GM21360 (cell line): Measurements from ENCODE around the gene SMURF2.
"Not testable (repeated sequence)": the region's sequence is repeated elsewhere in the genome, so short reads cannot be mapped to it uniquely, and the experiment has no call there.

ENCODE experiments used
- ATAC-seq: cut with Tn5 transposase; IDR thresholded peaks from one replicate; pipeline ENCODE4 v1.9.1; 2021; ENCODE audit warnings: mild to moderate bottlenecking, moderate library complexity; ENCODE audit not compliant: unreplicated experiment

SMURF2 gene

GRCh38 chr17:64632606-64633005 is 29.5 kb downstream of the SMURF2 start:
- ATAC-seq: no peak

DNA sequence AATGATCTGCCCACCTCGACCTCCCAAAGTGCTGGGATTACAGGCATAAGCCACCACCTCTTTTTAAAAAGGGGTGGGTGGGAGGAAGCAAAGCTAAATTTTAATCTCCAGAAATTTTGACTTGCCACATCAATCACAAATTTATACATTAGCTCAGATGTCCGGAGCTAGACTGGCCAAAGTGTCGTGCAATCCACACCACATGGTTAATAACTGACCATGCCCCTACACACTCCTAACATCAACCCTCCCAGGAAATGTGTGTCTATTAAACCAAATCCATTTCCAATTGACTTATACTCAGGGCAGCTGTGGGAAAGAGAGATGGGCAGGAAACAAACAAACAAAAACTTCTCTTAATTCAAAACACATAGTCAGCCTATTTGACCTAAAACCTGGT is 29.9 kb downstream of the SMURF2 start:
- ATAC-seq: no peak

DNA sequence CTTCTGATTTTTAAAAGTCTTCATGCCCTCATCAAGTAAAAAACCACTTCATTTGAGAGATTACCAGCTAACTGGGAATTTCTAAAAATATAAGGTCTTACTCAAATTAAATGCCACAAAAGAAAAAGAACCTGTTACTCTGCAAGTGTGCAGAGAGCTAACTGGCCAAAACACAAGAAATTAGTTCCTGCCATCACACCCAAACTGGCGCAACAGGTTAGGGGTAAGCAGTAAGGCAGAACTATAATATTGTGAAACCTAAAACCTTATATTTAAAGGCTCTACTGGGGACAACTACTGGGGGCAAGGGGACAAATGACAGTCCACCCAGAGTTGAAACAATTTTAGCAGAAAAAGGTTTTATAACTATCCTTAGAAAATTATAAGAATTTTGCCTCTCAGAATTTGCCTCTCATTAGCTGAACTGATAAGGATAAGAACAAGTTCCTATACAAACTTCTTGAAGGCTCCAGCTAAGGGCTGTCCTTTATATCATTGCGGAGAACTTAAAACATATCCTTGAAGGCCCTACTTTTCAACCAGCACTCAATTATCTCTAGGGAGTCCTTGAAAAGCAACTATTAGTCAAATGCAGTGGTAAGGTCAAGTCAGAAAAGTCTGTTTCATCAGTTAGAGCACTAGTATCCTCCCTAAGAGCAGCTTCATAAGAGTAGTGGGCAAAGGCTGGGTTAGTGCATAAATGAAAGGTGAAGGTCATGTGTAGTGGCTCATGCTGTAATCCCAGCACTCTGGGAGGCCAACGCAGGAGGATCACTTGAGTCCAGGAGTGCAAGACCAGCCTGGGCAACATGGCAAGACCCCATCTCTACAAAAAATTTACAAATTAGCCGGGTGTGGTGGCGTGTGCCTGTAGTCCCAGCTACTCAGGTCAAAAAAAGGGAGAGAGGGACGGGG is 31.5 kb downstream of the SMURF2 start:
- ATAC-seq: no peak

DNA sequence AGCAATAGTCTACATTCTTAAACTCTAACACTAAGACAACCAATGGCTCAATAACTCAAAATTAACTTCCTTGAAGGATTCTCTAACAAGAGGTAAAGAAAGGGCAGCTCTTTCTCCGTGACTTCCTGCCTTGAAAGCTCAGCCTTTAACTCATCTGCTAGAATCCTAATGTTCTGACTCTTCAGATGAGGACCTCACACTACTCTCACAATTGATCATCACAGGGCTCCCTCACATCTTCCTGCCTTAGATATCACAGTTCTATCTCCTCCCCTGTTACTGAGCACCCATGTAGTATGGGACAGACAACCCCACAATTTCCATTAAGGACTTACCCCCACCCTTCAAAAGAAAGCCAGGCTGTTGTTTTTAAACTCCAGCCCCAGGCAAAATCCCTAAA is 33.5 kb downstream of the SMURF2 start:
- no peak for ATAC-seq

DNA sequence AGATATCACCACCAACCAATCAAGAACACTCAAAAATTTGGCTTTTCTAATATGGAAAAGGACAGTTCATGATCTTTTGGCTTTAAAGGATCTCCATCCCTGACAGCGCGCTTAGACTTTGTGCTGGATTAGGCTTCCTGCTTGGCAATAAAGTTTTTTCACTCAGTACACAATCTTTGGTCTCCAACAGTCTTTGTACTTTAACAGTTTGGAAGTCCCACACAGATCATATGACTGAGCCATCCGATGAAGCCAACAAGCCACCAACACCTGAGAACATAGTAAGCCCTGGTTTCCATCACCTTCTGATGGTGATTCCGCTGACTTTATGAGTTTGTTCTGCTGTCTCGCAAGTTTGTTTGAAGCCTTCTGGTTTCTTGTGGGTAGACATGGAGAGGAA is 34.3 kb downstream of the SMURF2 start:
- ATAC-seq: no peak

DNA sequence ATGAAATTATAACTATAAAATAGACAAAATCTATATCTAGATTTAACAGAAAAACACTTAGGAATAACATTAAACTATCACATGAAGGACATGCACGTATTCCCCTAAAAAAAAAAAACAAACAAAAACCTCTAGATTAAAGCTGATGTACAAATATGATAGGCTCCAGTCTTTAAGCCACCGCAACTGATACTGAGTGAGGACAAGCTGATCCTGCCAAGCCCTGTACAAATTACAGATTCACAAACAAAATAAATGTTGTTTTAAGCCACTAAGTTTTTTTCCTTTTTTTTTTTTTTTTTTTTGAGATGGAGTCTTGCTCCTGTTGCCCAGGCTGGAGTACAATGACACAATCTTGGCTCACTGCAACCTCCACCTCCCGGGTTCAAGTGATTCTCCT is 35.3 kb downstream of the SMURF2 start:
- ATAC-seq: no peak

GRCh38 chr17:64625541-64625940 is 36.6 kb downstream of the SMURF2 start:
- no peak for ATAC-seq

DNA sequence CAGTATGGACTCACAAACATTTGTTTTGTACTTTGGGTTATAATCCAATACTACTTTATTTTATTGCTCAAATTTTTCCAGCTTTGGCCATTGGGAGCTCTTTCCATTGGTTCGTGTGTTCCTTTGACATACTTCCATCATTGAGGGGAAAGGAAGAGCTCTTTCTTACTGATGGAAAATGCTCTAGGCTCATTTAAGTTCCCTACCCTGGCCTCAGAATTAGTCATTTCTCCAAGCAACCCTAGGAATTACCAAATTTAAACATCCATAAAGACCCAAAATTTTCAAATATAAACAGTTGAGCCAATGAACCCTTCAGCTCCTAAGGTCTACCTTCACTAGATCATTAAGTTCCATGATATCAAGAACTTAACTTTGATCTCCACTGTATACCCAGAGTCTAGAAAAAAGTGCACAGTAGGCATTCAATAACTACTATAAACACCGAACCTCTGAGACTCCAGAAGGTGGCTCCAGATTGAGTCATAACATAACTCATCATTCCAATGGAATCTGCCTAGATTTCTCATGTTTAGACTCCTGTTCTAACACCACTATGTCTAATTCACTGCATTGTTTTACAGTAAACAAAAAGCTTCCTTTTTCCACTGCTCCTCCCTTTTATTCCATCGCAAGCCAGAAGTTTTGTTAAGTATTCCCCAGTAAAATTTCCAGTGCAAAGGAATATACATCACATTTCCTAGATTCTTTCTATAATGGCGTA is 39.0 kb downstream of the SMURF2 start:
- ATAC-seq: no peak

DNA sequence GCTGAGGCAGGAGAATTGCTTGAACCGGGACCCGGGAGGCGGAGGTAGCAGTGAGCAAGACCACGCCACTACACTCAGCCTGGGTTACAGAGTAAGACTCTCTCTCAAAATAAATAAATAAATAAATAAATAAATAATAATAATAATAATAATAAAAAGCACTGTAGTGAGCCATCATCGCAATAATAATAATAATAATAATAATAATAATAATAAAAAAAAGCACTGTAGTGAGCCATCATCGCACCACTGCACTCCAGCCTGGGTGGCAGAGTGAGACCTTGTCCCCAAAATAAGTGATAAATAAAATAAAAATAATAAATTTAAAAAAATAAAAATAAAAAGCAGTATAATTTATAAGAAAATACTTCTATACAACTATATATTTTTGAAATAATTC is 40.3 kb downstream of the SMURF2 start:
- ATAC-seq: no peak

GRCh38 chr17:64618848-64619247 is 43.3 kb downstream of the SMURF2 start:
- ATAC-seq: no peak

GRCh38 chr17:64617125-64617780 is 44.9 kb downstream of the SMURF2 start:
- ATAC-seq: no peak

- ATAC-seq: no peak
These were observed 47.0 kb downstream of the SMURF2 start for GRCh38 chr17:64615028-64615677.

GRCh38 chr17:64614266-64615027 is 47.7 kb downstream of the SMURF2 start:
- ATAC-seq: no peak

DNA sequence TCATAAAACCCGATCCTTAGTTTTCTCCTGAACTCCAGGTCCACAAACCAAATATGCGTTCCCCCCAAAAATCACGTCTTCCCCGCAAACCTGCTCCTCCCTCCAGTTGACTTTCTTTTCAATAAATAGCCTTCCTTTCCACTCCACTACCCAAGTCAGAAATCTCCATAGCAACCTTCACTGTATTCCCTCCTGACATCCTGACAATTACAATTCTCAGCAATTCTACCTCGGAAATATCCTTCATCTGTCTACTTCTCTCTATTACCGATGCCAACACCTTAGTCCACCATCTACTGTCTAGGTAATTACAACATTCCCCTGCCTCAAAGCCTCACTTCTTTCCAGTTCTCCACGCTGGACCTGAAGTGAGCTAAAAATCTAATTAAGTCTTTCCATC is 50.7 kb downstream of the SMURF2 start:
- ATAC-seq: no peak

GRCh38 chr17:64610244-64610643 is 51.9 kb downstream of the SMURF2 start:
- not testable (repeated sequence) for ATAC-seq

- no peak for ATAC-seq
These were observed 53.5 kb downstream of the SMURF2 start for GRCh38 chr17:64608571-64608981.

GRCh38 chr17:64607862-64608565 is 54.1 kb downstream of the SMURF2 start:
- ATAC-seq: no peak

GRCh38 chr17:64604532-64604931 is 57.6 kb downstream of the SMURF2 start:
- not testable (repeated sequence) for ATAC-seq

GRCh38 chr17:64603987-64604386 is 58.1 kb downstream of the SMURF2 start:
- ATAC-seq: no peak

GRCh38 chr17:64599827-64600226 is 62.3 kb downstream of the SMURF2 start:
- no peak for ATAC-seq
